Mesodermal cell (in vitro differentiated cells): ENCODE results near the gene FTCD. TPM values are rescaled to one million over a fixed set of nuclear protein-coding genes. Genes with fewer than 3 reads are reported as not detected.
A peak's percentile ranks its signal among the peaks of the same experiment; 100 is the strongest.
"Not testable (repeated sequence)": the region's sequence is repeated elsewhere in the genome, so short reads cannot be mapped to it uniquely, and the experiment has no call there.

Experiments
- H3K27ac ChIP-seq: 2 replicates; pipeline ENCODE4 v1.7.0; 2013; ENCODE audit warnings: mild to moderate bottlenecking, low read depth, low read length, moderate library complexity; ENCODE audit not compliant: severe bottlenecking
- H3K36me3 ChIP-seq: 2 replicates; pipeline ENCODE4 v1.7.1; 2013; ENCODE audit warnings: mild to moderate bottlenecking, low read length, moderate library complexity; ENCODE audit not compliant: control insufficient read depth, insufficient read depth
- H3K4me1 ChIP-seq: one replicate; pipeline ENCODE4 v1.7.1; 2013; ENCODE audit warnings: mild to moderate bottlenecking, low read length; ENCODE audit not compliant: insufficient read depth, control insufficient read depth, poor library complexity, severe bottlenecking
- H3K4me3 ChIP-seq: 2 replicates; pipeline ENCODE4 v1.7.0; 2013; ENCODE audit warnings: low read length, control low read depth, mild to moderate bottlenecking; ENCODE audit not compliant: insufficient read depth, poor library complexity, severe bottlenecking; ENCODE audit errors: extremely low read depth
- H3K9me3 ChIP-seq: 2 replicates; pipeline ENCODE4 v1.7.1; 2013; ENCODE audit warnings: mild to moderate bottlenecking, low read length, moderate library complexity; ENCODE audit not compliant: control insufficient read depth
- WGBS, 2 experiments: methylation state at CpG; one replicate each; pipeline ENCODE4 v1.1.5; 2013; ENCODE audit warnings: missing lambda C conversion rate in 2 of 2; ENCODE audit not compliant: insufficient coverage in 2 of 2; 5-methylcytosine and 5-hydroxymethylcytosine counted together
- polyA plus RNA-seq, 2 experiments: library from polyadenylated mRNA; stranded (reverse); fragments of 50-300 nt; gene quantifications; one replicate each; pipeline ENCODE4 v1.2.3, GENCODE V29; 2013

The FTCD gene, protein sequence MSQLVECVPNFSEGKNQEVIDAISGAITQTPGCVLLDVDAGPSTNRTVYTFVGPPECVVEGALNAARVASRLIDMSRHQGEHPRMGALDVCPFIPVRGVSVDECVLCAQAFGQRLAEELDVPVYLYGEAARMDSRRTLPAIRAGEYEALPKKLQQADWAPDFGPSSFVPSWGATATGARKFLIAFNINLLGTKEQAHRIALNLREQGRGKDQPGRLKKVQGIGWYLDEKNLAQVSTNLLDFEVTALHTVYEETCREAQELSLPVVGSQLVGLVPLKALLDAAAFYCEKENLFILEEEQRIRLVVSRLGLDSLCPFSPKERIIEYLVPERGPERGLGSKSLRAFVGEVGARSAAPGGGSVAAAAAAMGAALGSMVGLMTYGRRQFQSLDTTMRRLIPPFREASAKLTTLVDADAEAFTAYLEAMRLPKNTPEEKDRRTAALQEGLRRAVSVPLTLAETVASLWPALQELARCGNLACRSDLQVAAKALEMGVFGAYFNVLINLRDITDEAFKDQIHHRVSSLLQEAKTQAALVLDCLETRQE
- polyA plus RNA-seq (2013, experiment 1 of 2): 2.3 TPM
- 1.3 TPM for polyA plus RNA-seq (2013, experiment 2 of 2)

DNA sequence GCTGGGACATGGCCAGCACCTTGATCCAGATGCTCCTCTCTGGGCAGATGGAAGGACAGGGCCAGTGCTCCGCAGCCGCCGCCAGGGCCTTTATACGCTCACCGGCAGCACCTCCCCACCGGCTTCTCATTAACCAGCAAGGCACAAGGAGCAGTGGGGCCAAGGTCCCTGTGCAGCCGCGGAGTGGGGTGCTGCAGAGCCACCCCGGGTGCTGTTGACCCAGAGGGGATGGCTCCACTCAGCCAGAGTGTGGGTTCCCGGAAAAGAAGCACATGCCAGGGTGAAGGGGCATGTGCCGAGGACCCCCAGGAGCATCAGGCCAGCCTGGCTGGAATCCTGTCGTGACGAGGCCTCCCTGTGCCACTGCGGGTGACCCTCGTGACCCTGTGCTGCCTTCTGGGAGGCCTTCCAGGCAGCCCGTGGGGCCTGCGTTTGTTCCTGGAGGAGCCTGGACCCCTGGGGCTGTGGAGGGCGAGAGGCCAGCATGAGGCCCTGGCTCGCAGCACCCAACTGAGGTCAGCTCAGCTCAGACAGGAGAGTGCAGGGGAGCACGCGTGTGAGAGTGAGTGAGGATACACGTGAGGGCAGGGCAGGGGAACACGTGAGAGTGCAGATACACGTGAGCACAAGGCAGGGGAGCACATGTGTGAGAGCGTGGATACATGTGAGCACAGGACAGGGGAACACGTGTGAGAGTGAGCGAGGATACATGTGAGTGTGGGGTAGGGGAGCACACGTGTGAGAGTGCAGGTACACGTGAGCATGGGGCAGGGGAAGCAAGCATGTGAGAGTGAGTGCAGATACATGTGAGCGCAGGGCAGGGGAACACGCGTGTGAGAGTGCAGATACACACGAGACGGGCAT, at the start of gene FTCD:
TSS of gene FTCD (minus strand) at position 66 of the 864 bp plus-strand sequence. CDS start at position 10, 56 bp downstream.
- H3K4me1 ChIP-seq: peaks cover 4% of the 10 kb centered on the region
- no peak within 1 kb of the TSS for H3K27ac ChIP-seq
- H3K4me3 ChIP-seq: no peak within 1 kb of the TSS
- peaks cover 10% of the 10 kb centered on the region for H3K36me3 ChIP-seq
- H3K9me3 ChIP-seq: no peaks in the 10 kb centered on the region
- 94 to 95% methylated on average over 32 to 34 of the region's 34 CpGs for WGBS, 2 experiments

DNA sequence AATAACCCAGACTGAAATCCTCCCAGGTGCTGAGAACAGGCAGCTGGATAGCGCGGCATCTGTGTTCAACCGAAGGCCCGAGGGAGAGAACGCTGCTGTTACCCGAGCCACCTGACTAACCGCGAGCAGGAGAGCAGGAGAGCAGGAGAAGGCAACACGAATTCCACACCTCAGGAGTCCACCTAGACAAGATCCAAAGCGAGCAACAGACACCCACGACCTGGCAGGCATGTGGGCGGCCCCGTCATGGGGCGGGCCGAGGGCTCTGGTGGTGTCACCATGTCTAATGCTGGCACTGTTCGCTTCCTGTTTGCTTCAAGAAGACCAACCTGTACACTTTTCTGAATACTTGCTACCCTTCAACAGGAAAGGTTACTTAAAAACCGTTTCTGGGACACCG, 49.8 kb upstream of the FTCD start:
- Histone ChIP-seq H3K36me3 (peaks cover 92% of the 10 kb centered on the region), H3K27ac (no peak overlapping the region), H3K4me1 (no peaks in the 10 kb centered on the region), H3K4me3 (no peak overlapping the region), H3K9me3 (no peaks in the 10 kb centered on the region)
- WGBS, 2 experiments: 96 to 97% methylated on average over 16 of the region's 18 CpGs

DNA sequence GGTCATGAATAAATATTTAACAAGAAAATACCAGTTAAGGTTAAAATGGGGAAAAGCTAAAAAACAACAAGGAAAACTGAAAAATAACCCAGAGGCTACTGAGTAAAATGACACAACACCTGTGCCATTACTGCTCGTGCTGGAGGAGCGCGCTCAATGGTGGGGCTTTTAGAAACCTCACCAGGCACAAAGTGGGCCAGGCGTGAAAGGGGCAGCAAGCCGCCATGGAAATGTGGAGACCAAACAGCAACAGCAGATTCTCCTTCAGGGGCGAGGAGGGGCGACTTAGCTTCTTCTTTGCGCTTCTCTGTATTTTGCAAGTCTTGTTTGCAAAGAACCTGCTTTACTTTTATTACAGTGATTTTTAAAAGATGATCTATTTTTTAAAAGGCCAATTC, 47.8 kb upstream of the FTCD start:
- no peaks in the 10 kb centered on the region for H3K9me3 ChIP-seq
- no peak overlapping the region for H3K27ac ChIP-seq
- WGBS, 2 experiments: 90 to 92% methylated on average over 5 to 7 of the region's 8 CpGs
- H3K4me1 ChIP-seq: no peaks in the 10 kb centered on the region
- peaks cover 91% of the 10 kb centered on the region for H3K36me3 ChIP-seq
- H3K4me3 ChIP-seq: no peak overlapping the region

DNA sequence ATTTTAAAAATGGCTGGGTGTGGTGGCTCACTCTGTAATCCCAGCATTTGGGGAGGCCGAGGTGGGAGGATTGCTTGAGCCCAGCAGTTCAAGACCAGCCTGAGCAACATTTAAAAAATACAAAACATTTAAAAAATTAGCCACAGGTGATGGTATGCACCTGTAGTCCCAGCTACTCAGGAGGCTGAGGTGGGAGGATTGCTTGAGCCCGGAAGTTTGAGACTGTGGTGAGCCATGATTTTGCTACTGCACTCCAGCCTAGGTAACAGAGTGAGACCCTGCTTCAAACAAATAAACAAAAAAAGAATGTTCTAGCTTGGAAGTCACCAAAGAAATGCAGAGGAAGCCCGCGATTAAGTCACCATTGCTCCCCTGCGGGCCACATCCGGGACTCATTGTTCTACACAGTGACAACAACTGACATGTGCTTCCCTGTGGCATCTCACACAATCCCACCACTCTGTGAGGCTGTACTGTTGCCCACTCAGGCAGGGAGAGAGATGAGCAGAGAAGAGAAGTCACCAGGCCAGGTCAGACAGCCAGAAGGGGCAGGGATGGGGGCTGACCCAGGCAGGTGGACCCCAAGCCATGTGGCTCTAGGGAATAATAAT, 47.3 kb upstream of the FTCD start:
- Histone ChIP-seq H3K36me3 (peaks cover 91% of the 10 kb centered on the region), H3K4me1 (no peaks in the 10 kb centered on the region), H3K4me3 (no peak overlapping the region), H3K9me3 (no peaks in the 10 kb centered on the region), H3K27ac (peak overlapping the region; percentile 41)
- whole genome bisulfite sequencing, 2 experiments: 63 to 64% methylated on average over 5 of the region's 6 CpGs

DNA sequence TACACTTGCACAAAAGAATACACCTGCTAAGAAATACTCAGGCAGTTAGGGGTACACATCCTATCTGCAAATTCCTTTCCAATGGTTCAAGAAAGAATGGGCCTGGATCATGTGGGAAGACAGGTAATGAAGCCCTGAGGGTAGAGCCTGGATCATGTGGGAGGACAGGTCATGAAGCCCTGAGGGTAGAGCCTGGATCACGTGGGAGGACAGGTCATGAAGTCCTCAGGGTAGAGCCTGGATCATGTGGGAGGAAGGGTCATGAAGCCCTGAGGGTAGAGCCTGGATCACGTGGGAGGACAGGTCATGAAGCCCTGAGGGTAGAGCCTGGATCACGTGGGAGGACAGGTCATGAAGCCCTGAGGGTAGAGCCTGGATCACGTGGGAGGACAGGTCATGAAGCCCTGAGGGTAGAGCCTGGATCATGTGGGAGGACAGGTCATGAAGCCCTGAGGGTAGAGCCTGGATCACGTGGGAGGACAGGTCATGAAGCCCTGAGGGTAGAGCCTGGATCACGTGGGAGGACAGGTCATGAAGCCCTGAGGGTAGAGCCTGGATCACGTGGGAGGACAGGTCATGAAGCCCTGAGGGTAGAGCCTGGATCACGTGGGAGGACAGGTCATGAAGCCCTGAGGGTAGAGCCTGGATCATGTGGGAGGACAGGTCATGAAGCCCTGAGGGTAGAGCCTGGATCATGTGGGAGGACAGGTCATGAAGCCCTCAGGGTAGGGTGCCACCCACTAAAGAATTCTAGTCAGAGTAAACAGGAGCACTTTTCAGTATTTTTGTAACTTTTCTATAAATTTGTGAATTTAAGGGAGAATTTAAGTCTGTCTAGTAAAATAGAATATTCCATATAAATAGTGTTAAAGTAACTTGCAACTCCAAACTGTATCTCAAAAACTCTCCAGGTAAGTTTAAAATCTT, 45.8 kb upstream of the FTCD start:
- H3K9me3 ChIP-seq, H3K4me1 ChIP-seq, H3K4me3 ChIP-seq, H3K27ac ChIP-seq: not testable (repeated sequence)
- peaks cover 89% of the 10 kb centered on the region for H3K36me3 ChIP-seq
- 100% methylated on average over 1 of the region's 8 CpGs; no CpG with 5 or more reads in 1 of the 2 experiments for WGBS, 2 experiments

DNA sequence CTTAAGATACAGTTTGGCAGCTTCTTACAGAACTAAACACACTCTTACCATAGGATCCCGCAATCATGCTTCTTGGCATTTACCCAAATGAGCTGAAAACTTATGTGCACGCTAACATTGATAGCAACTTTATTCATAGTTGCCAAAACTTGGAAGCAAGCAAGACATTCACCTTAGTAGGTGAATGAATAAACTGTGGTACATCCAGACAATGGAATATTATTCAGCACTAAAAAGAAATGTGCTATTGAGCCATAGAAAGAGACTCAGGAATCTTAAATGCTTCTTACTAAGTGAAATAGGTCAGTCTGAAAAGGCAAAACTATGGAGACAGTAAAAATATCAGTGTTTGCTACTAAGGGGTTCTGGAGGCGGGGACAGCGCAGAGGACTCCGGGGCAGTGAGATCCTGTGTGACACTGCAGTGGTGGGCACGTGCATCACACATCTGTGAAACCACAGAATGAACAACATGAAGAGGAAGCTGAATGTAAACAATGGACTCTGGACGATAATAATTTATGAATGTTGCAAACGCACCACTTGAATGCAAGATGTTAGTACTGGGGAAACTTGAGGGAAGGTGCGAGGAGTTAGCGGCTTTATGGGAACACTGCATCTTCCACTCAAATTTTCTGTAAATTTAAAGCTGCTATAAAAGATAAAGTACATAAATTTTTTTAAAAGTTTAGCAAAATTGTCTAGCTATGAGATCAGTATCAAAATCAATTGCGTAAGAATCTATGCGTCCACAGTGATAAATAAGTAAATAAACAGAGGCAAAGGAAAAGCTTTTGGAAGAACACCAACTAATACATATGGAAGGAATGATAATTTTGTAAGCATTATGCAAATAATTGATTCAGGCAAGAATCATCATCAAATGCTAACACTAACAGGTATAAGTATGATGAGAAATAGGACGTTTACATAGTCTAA, 44.3 kb upstream of the FTCD start:
- Histone ChIP-seq H3K4me3 (no peak overlapping the region), H3K36me3 (peaks cover 89% of the 10 kb centered on the region), H3K4me1 (no peaks in the 10 kb centered on the region), H3K9me3 (no peaks in the 10 kb centered on the region), H3K27ac (no peak overlapping the region)
- 85 to 90% methylated on average over 8 to 10 of the region's 13 CpGs for WGBS, 2 experiments

DNA sequence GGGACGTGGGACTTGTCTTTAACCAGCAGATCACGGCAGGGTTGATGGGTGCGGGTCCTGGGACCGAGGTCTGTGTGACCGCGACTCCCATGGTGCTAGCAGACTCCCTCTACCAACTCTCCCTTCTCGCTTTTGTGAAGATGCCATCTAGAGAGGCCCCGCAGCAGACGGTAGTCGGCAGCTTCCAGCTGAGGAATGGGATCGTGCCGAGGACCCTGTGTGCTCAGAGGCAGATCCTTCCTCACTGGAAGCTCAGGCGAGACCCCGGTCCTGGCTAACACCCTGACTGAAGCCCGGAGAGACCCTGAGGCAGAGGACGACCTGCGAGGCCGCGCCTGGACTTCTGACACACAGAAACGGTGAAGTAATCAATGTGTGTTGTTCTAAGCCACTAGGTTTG, 41.4 kb upstream of the FTCD start:
- H3K36me3 ChIP-seq: peaks cover 86% of the 10 kb centered on the region
- peaks cover 6% of the 10 kb centered on the region for H3K4me1 ChIP-seq
- H3K4me3 ChIP-seq: no peak overlapping the region
- no peaks in the 10 kb centered on the region for H3K9me3 ChIP-seq
- H3K27ac ChIP-seq: no peak overlapping the region
- WGBS, 2 experiments: 89 to 90% methylated on average over 13 to 14 of the region's 20 CpGs

DNA sequence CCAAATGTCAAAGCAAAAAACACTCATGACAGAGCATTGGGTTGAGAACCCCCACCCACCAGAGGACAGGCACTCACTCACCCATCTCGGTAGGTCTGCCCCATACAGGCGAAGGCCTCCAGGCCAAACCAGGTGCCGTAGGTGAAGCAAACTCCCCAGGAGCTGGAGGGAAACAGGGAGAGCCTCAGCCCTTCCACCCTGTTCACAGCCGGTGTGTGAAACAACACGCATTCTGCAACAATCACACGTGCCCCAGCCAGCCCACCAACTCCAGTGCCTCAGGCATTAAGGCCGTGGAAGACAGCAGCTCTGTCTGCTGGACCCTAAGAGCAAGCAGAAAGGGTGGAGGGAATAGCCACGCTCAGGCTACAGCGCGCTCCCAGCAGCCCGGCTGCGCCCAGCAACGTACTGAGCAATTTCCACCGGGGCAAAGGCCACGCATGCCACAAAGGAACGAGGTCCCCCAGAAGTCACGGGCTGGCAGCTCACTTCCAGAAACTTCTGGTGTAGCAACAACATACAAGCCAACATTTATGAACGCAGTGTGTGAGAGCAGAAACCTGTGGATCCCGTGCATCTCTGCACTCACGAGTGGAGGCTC, 40.3 kb upstream of the FTCD start:
- Histone ChIP-seq H3K27ac (no peak overlapping the region), H3K4me1 (peaks cover 15% of the 10 kb centered on the region), H3K9me3 (no peaks in the 10 kb centered on the region), H3K36me3 (peaks cover 89% of the 10 kb centered on the region), H3K4me3 (no peak overlapping the region)
- WGBS, 2 experiments: 90 to 93% methylated on average over 20 of the region's 20 CpGs
